GM10847 (cell line): Measurements from ENCODE around the gene PACS1.

Experiments
- POLR2A ChIP-seq: IDR thresholded peaks from 2 replicates; pipeline ENCODE4 v1.6.1; 2011; ENCODE audit not compliant: insufficient read length; ENCODE audit errors: extremely low read depth

The PACS1 gene

GRCh38 chr11:66112601-66113499, 42.8 kb downstream of the PACS1 start:
- TF ChIP-seq POLR2A = no peak

- no peak for TF ChIP-seq POLR2A
Measured at GRCh38 chr11:66115638-66116301, 45.7 kb downstream of the PACS1 start.

GRCh38 chr11:66116576-66117361, 46.7 kb downstream of the PACS1 start:
- TF ChIP-seq POLR2A = no peak

- no peak for TF ChIP-seq POLR2A
Measured at GRCh38 chr11:66118847-66119246, 48.8 kb downstream of the PACS1 start.

- TF ChIP-seq POLR2A = no peak
Measured at GRCh38 chr11:66119348-66120133, 49.5 kb downstream of the PACS1 start.

- no peak for TF ChIP-seq POLR2A
Measured at GRCh38 chr11:66121466-66121865, 51.4 kb downstream of the PACS1 start.

GRCh38 chr11:66123902-66124301, 53.8 kb downstream of the PACS1 start:
- TF ChIP-seq POLR2A = no peak

GRCh38 chr11:66124564-66124963, 54.5 kb downstream of the PACS1 start:
- no peak for TF ChIP-seq POLR2A

- no peak for TF ChIP-seq POLR2A
Measured at GRCh38 chr11:66126064-66126463, 56.0 kb downstream of the PACS1 start.

GRCh38 chr11:66126808-66127555, 56.9 kb downstream of the PACS1 start:
- no peak for TF ChIP-seq POLR2A

- no peak for TF ChIP-seq POLR2A
Measured at GRCh38 chr11:66130978-66131377, 60.9 kb downstream of the PACS1 start.

GRCh38 chr11:66131937-66132632, 62.0 kb downstream of the PACS1 start:
- TF ChIP-seq POLR2A = no peak

- TF ChIP-seq POLR2A = no peak
Measured at GRCh38 chr11:66133216-66133775, 63.2 kb downstream of the PACS1 start.

GRCh38 chr11:66136752-66137123, 66.7 kb downstream of the PACS1 start:
- TF ChIP-seq POLR2A = no peak
